Vagina (tissue), 2 donors: ENCODE results near the gene LORICRIN.

ENCODE experiments used
- CTCF ChIP-seq, 3 experiments: fragments of 450-650 bp in 2 of 3; fragments of 200-600 bp in 1 of 3; sonication (generic) in 1 of 3; IDR thresholded peaks; one replicate each; pipeline ENCODE4 v1.5.1; 2017 to 2019; ENCODE audit warnings: antibody characterized with exemption in 3 of 3, mild to moderate bottlenecking in 2 of 3, moderate library complexity in 2 of 3
- POLR2A ChIP-seq, 2 donors: fragments of 450-650 bp; IDR thresholded peaks; one replicate each; pipeline ENCODE4 v1.6.1; 2017; ENCODE audit warnings: antibody characterized with exemption in 2 of 2, mild to moderate bottlenecking in 2 of 2, moderate library complexity in 2 of 2
- POLR2AphosphoS5 ChIP-seq, 2 donors: sonication (generic); formaldehyde crosslinking; IDR thresholded peaks; one replicate each; pipeline ENCODE4 v1.9.0; 2017; ENCODE audit warnings: antibody characterized with exemption in 2 of 2, mild to moderate bottlenecking in 2 of 2, low read depth in 1 of 2; ENCODE audit not compliant: insufficient read depth in 1 of 2

DNA sequence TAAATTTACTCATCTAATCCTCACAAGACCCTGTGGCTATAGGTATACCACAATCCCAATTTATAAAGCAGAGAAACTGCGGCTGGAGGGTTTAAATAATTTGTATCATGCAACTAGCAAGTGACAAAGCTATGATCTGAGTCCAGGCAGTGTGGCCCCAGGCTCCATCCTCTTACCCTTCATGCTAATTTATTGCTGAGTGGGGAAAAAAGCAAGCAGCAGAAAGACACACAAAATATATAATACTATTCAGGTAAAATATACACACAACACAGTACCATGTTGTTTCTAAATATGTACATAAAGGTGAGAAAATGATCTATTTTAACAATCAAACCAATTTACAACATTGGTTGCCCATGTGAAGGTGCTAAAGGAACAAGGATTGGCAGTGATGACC lies 17.3 kb upstream of the LORICRIN start:
- TF ChIP-seq CTCF (IDR thresholded peaks at IDR 0.05) (no peak), POLR2A (IDR thresholded peaks at IDR 0.05) (no peak), POLR2AphosphoS5 (IDR thresholded peaks at IDR 0.05; ENCODE audit: insufficient read depth in 1 of 2, low read depth in 1 of 2) (no peak)
